HL-60 (cell line): ENCODE results near the gene GIPC1.

ENCODE experiments used
- CTCF ChIP-seq: IDR thresholded peaks from one replicate; pipeline ENCODE4 v1.5.1; 2011; ENCODE audit warnings: low read length, control low read depth, inconsistent platforms; ENCODE audit not compliant: insufficient read depth
- POLR2AphosphoS5 ChIP-seq: IDR thresholded peaks from 2 replicates; pipeline ENCODE4 v1.6.1; 2012; ENCODE audit warnings: low read depth
- SPI1 ChIP-seq: IDR thresholded peaks from 2 replicates; pipeline ENCODE4 v1.6.1; 2012; ENCODE audit warnings: low read depth, mild to moderate bottlenecking, borderline replicate concordance

GRCh38 chr19:14470031-14470876, 25.7 kb downstream of the GIPC1 start:
- TF ChIP-seq CTCF (no peak), SPI1 (no peak), POLR2AphosphoS5 (no peak; the same call in 1 of the 2 replicates)
